ENCODE results near the gene FALEC.

GRCh38 chr1:150505431-150505830 lies 10.1 kb upstream of the FALEC start:
- TF ChIP-seq POLR2A (IDR thresholded peaks at IDR 0.05), result no peak
- TF ChIP-seq, protein P1, sequence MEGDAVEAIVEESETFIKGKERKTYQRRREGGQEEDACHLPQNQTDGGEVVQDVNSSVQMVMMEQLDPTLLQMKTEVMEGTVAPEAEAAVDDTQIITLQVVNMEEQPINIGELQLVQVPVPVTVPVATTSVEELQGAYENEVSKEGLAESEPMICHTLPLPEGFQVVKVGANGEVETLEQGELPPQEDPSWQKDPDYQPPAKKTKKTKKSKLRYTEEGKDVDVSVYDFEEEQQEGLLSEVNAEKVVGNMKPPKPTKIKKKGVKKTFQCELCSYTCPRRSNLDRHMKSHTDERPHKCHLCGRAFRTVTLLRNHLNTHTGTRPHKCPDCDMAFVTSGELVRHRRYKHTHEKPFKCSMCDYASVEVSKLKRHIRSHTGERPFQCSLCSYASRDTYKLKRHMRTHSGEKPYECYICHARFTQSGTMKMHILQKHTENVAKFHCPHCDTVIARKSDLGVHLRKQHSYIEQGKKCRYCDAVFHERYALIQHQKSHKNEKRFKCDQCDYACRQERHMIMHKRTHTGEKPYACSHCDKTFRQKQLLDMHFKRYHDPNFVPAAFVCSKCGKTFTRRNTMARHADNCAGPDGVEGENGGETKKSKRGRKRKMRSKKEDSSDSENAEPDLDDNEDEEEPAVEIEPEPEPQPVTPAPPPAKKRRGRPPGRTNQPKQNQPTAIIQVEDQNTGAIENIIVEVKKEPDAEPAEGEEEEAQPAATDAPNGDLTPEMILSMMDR (IDR thresholded peaks at IDR 0.05), result no peak

Measured in heart left ventricle (tissue), 13 donors.